HG03064 (cell line): ENCODE results near the gene LSM14B.

Source experiments
- ATAC-seq: cut with Tn5 transposase; IDR thresholded peaks from one replicate; pipeline ENCODE4 v1.9.1; 2021; ENCODE audit warnings: low read depth; ENCODE audit not compliant: unreplicated experiment

Gene LSM14B

GRCh38 chr20:62131560-62132320 lies 9.5 kb downstream of the LSM14B start:
- no peak for ATAC-seq

- no peak for ATAC-seq
Measured at GRCh38 chr20:62132421-62132820, 10.1 kb downstream of the LSM14B start.

GRCh38 chr20:62133051-62133845 lies 11.0 kb downstream of the LSM14B start:
- ATAC-seq, result no peak

- ATAC-seq, result no peak
Measured at GRCh38 chr20:62133864-62134263, 11.6 kb downstream of the LSM14B start.

GRCh38 chr20:62134735-62135231 lies 12.5 kb downstream of the LSM14B start:
- ATAC-seq, result no peak

GRCh38 chr20:62135573-62136266 lies 13.4 kb downstream of the LSM14B start:
- ATAC-seq, result no peak

GRCh38 chr20:62136283-62137091 lies 14.2 kb downstream of the LSM14B start:
- ATAC-seq, result no peak

- no peak for ATAC-seq
Measured at GRCh38 chr20:62137092-62137384, 14.8 kb downstream of the LSM14B start.

- no peak for ATAC-seq
Measured at GRCh38 chr20:62137478-62138203, 15.4 kb downstream of the LSM14B start.

- no peak for ATAC-seq
Measured at GRCh38 chr20:62138204-62138543, 15.9 kb downstream of the LSM14B start.

GRCh38 chr20:62138912-62139311 lies 16.6 kb downstream of the LSM14B start:
- no peak for ATAC-seq

GRCh38 chr20:62139636-62140035 lies 17.4 kb downstream of the LSM14B start:
- ATAC-seq, result no peak

GRCh38 chr20:62141043-62141396 lies 18.7 kb downstream of the LSM14B start:
- ATAC-seq, result no peak

- no peak for ATAC-seq
Measured at GRCh38 chr20:62141397-62142251, 19.3 kb downstream of the LSM14B start.

- peak; percentile 21 for ATAC-seq
Measured at GRCh38 chr20:62142252-62143080, 20.2 kb downstream of the LSM14B start.

GRCh38 chr20:62143081-62143956 lies 21.0 kb downstream of the LSM14B start, which contains the start of the genes PSMA7 and SS18L1:
Gene PSMA7 (minus strand): TSS chr20:62143394. CDS start chr20:62143303, 91 bp downstream.
Gene SS18L1 (plus strand): TSS chr20:62143769. CDS start chr20:62143821, 52 bp downstream.
- ATAC-seq, result peak; percentile 71
